GM12891 (cell line): ENCODE measurements around the gene C3orf62.

ENCODE experiments used
- DNase-seq: peaks from one replicate; pipeline ENCODE4 v3.0.0; 2011; ENCODE audit warnings: low spot score; ENCODE audit not compliant: insufficient read length
- FAIRE-seq: peaks from 2 replicates; lab custom pipeline; 2011; peaks lifted over from hg19 to GRCh38; lab: Jason Lieb, UNC
- PAX5 ChIP-seq: IDR thresholded peaks from 2 replicates; pipeline ENCODE4 v1.6.1; 2011; ENCODE audit warnings: low read length, moderate library complexity, mild to moderate bottlenecking; ENCODE audit not compliant: insufficient read depth, severe bottlenecking
- POLR2A ChIP-seq: IDR thresholded peaks from 2 replicates; pipeline ENCODE4 v1.6.1; 2011; ENCODE audit warnings: low read depth, low read length, control low read depth
- POLR2AphosphoS5 ChIP-seq: IDR thresholded peaks from 2 replicates; pipeline ENCODE4 v1.6.1; 2011; ENCODE audit warnings: low read depth, low read length, control low read depth
- POU2F2 ChIP-seq: IDR thresholded peaks from 2 replicates; pipeline ENCODE4 v1.6.1; 2011; ENCODE audit warnings: low read depth, mild to moderate bottlenecking, control low read depth, low read length, moderate library complexity
- SPI1 ChIP-seq: IDR thresholded peaks from 2 replicates; pipeline ENCODE4 v1.6.1; 2011; ENCODE audit warnings: low read depth, low read length, control low read depth
- TAF1 ChIP-seq: IDR thresholded peaks from 2 replicates; pipeline ENCODE4 v1.6.1; 2011; ENCODE audit warnings: low read depth, low read length, control low read depth

Gene C3orf62

DNA sequence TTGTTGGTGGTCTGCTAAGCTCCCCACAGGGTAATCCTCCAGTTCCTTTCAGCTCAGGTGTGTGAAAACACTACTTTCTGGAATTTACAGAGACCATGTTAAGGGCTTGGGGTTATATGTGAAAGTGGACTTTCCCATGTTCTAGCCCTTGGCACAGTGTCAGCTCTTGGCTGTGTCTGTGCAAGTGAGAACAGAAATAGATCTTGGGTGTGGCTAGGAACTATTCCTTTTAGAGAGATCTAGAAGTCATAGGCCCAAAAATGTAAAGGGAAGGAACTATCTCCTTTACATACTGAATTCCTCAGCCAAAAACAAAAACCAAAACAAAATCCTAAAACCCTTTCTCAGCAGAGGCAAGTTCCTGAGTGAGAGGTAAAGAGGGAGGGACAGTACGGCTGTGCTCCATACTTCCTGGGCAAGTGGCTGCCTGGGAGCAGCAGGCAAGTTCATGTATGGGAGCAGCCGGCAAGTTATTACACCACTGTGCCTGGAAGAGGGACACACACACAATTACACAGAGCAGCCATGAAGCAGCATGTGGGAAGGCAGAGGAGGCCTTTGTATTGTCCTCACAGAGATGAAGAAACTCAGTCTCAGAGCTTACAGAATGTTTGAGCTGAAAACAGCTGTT lies 19.9 kb upstream of the C3orf62 start:
- FAIRE-seq = no peak
- TF ChIP-seq POLR2A (no peak), TAF1 (no peak), PAX5 (no peak), SPI1 (no peak), POLR2AphosphoS5 (no peak), POU2F2 (no peak)
- no peak for DNase-seq

DNA sequence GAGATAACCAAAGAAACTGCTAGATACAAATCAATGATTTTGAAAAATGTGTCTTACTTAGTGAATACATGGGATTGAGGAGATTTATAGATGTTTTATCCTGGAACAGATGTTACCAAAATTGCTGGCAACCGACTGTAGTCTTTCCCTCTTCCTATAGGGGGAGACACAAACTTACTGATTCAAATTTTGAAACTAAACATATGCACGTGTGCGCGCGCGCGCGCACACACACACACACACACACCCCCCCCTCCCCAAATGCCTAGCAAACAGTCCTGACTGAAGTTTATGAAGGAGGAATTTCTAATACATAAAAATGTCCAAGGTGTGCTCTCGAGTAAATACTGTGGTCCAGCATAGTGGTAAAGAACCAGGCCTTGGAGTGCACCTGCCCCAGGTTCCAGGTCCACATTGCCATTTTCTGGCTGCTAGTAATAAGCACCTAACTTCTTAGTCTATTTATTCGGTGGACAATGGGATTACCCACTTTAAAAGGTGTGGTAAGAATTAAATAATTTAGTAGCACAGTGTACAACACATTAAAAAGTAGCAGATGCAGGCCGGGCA lies 18.5 kb upstream of the C3orf62 start:
- no peak for DNase-seq
- FAIRE-seq = no peak
- no peak for TF ChIP-seq POLR2A
- TF ChIP-seq POLR2AphosphoS5 = no peak
- TF ChIP-seq SPI1 = no peak
- TF ChIP-seq TAF1 = no peak
- TF ChIP-seq POU2F2 = no peak; the same call in 1 of the 2 replicates
- no peak for TF ChIP-seq PAX5

DNA sequence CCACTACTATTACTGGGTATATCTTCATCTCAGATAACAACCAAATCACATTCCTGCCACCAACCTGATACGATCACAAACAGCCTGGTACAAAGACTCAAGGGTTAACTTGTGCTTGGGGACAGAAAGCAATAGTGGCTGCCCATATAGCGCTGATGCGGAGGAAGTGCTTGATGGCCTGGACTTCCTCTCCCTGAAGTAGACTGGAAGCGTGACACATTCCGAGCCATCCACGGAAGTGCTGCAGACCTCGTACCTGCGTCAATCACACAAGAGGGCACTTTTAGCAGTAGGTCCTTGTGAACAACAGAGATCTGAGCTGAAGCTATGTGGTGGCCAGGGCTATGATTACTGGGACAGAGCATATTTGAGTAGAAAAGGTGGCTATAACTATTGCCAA lies 17.3 kb upstream of the C3orf62 start:
- DNase-seq (no peak), FAIRE-seq (no peak)
- TF ChIP-seq POLR2AphosphoS5 (no peak), TAF1 (no peak), PAX5 (no peak), POLR2A (no peak), POU2F2 (no peak), SPI1 (no peak)

DNA sequence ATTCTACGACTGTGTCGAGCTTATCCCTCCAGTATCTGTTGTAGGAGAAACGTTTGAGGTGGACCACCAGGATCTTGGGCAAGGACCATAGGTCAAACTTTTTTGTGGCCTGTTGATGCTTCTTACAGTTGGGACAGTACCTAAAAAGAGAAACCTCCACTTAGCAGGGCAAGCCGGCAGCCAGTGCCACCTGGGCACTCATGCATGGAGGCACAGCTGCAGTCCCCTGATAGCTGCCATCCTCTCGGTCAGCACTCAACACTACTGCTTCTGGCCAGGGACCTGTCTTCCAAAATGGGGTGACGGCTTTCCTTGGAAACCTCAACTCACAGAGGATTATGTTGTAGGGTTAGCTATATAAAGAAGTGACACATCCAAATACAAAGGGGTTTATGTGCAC lies 7.0 kb upstream of the C3orf62 start:
- FAIRE-seq (no peak), DNase-seq (no peak)
- TF ChIP-seq POU2F2 = no peak
- TF ChIP-seq TAF1 = no peak
- TF ChIP-seq PAX5 = no peak
- no peak for TF ChIP-seq POLR2A
- no peak for TF ChIP-seq POLR2AphosphoS5
- no peak for TF ChIP-seq SPI1

DNA sequence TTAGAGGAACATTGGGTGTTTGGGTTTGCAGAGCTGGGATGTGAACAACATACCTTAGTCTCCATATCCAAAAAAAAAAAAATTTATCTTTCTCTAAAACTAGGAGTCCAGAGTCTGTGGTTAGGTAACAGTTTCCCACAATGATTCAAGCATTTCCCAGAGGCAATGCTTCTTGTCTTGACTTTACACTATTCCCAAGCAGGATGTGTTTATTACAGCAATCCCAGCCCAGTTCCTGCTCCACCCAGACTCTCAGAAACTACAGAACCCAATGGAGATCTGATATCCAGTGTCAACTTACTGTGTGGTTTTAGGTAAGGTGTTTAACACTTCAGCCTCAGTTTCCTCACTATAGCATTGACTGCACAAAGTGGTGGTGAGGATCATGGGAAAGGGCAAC lies 2.3 kb upstream of the C3orf62 start:
- DNase-seq (no peak), FAIRE-seq (no peak)
- TF ChIP-seq PAX5 = no peak
- no peak for TF ChIP-seq TAF1
- TF ChIP-seq SPI1 = no peak
- no peak for TF ChIP-seq POLR2A
- TF ChIP-seq POLR2AphosphoS5 = no peak
- TF ChIP-seq POU2F2 = no peak

DNA sequence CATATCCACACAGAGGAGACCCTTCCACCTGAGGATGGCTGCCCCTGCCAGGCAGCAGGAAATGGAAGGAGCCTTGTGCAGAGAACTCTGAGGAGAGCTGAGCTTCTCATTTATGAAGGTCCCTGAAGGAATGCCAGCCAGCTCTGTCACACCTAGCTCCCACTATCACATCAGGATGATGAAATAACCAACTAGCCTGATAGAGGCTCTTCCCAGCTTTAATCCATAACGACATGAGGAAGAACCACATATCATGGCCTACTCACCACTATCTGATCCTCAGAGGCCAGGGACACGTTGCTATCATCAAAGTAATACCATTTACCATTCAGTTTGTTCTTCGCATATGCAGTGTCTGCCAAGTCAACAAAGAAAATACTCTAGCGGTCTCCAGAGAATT lies 1.5 kb upstream of the C3orf62 start:
- FAIRE-seq (peak; percentile 72), DNase-seq (no peak)
- TF ChIP-seq PAX5 (no peak), TAF1 (no peak), SPI1 (no peak), POLR2A (no peak), POU2F2 (no peak), POLR2AphosphoS5 (no peak)

DNA sequence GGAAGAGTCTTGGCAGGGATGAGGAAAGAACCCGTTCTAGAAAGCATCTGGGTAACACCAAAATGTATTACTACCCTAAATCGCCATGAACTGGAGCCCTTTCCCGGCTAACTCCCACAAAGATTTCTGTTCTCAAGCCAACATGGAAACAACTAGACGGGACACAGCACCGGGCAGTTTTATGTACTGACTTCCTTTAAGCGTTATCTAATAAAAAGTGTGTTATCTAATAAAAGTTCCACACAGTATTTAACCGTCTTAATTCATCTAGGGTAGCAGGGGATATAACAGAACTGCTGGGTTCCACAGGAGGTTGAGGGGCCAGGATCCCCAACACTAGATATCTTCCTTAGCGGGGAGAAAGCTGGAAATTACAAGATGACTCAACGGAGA lies 347 bp upstream of the C3orf62 start:
- TF ChIP-seq POLR2A = no peak
- TF ChIP-seq TAF1 = no peak
- TF ChIP-seq POU2F2 = no peak
- TF ChIP-seq POLR2AphosphoS5 = no peak
- TF ChIP-seq PAX5 = no peak
- no peak for TF ChIP-seq SPI1
- FAIRE-seq = no peak
- DNase-seq = no peak

DNA sequence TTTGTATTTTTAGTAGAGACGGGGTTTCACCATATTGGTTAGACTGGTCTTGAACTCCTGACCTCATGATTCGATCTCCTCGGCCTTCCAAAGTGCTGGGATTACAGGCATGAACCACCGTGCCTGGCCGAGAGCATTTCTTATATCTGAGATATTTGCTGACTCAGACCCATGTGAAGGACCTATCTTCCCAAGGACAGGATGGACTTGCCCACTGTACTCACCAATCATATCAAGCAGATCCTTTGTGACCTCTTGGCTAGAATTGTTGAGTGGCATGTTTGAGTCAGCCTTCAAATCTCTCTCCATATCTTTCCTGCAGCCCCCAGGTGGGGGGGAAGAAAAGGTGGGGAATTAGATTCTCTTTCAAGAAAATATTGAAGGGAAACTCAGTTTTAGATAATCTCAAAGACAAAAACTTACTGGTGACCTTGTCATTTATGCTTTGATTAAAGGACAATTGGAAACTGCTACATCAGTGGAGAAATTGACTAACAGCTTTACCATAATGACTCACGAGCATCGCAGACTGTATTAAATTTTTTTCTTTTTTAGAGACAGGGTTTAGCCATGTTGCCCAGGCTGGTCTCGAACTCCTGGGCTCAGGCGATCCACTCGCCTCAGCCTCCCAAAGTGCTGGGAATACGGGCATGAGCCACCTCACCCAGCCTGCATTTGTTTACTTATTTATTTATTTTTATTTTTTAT lies 3.1 kb downstream of the C3orf62 start:
- FAIRE-seq (no peak), DNase-seq (no peak)

DNA sequence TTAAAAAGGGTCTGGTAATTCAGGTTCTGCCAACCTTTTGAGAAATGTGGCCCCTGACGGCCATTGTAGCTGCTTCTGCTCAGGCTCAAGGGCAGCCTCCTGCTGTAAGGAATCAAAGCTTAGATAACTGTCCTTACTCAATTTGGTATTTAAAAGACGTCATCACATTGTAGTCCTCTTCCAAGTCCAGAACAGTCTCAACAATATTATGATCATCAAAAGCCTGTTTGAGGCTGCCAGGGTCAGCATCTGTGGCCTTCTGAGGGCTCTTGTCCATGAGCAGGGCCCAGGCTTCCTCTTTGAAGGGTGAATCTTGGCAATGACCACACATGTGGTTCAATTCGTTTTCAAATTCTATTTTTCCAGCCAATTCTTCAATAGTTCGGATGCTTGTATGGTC lies 6.0 kb downstream of the C3orf62 start:
- FAIRE-seq (no peak), DNase-seq (no peak)
- TF ChIP-seq POU2F2 (no peak), POLR2AphosphoS5 (no peak), POLR2A (no peak), TAF1 (no peak), SPI1 (no peak), PAX5 (no peak)

More for the DNA sequence above, 3.1 kb downstream of the C3orf62 start:
- TF ChIP-seq SPI1 = no peak
- no peak for TF ChIP-seq POU2F2
- no peak for TF ChIP-seq POLR2A
- no peak for TF ChIP-seq PAX5
- no peak for TF ChIP-seq POLR2AphosphoS5
- no peak for TF ChIP-seq TAF1

DNA sequence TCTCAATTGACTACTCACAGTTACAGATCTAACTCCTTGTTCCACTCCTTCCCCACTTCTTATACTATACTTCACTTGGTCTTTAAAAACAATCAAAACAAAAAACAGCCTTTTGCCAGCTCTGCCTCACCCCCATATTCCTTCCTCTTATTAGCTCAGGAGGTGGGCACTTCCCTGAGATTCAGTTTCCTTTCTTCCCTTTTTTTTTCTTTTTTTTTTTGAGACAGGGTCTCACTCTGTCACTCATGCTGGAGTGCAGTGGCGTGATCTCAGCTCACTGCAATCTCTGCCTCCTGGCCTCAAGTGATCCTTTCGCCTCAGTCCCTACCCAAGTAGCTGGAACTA lies 6.9 kb downstream of the C3orf62 start:
- no peak for TF ChIP-seq POLR2A
- no peak for TF ChIP-seq TAF1
- no peak for TF ChIP-seq POU2F2
- no peak for TF ChIP-seq SPI1
- FAIRE-seq (no peak), DNase-seq (no peak)
